ENCODE results near the gene COPS6. TPM values are rescaled to one million over a fixed set of nuclear protein-coding genes. Genes with fewer than 3 reads are reported as not detected.
A peak's percentile ranks its signal among the peaks of the same experiment; 100 is the strongest.

The COPS6 gene
- total RNA-seq, 1 donor from 2014 or later = 83.1 TPM

DNA sequence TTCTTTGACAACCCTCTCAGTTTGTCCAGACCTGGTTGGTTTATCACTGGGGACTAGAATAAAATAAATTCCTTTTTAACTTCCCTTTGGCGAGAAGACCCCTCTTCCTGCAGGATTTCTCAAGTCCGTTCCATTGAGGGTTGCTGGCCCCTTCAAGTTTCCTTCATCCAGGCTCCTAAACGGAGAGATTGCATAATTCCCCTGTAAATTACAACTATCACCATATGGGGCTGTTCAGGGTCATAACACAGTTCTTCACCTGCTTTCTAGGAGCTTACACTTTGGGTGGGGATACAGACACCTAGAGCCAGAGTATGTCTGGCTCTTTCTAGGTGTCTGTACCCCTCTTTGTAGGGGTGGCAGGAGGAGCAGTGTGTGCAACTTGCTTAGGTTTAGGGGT is 3.3 kb upstream of the COPS6 start:
- H3K4me1 Mint-ChIP-seq (ENCODE audit: low read depth) = peaks cover 45% of the 10 kb centered on the region
- no peaks in the 10 kb centered on the region for H3K27me3 Mint-ChIP-seq (ENCODE audit: low read depth)
- no peaks in the 10 kb centered on the region for H3K9me3 Mint-ChIP-seq (ENCODE audit: low read depth)
- peaks cover 6% of the 10 kb centered on the region for H3K36me3 Mint-ChIP-seq (ENCODE audit: low read depth)
- H3K27ac Mint-ChIP-seq (ENCODE audit: unreplicated experiment) = no peak overlapping the region
- TF ChIP-seq, protein P1, sequence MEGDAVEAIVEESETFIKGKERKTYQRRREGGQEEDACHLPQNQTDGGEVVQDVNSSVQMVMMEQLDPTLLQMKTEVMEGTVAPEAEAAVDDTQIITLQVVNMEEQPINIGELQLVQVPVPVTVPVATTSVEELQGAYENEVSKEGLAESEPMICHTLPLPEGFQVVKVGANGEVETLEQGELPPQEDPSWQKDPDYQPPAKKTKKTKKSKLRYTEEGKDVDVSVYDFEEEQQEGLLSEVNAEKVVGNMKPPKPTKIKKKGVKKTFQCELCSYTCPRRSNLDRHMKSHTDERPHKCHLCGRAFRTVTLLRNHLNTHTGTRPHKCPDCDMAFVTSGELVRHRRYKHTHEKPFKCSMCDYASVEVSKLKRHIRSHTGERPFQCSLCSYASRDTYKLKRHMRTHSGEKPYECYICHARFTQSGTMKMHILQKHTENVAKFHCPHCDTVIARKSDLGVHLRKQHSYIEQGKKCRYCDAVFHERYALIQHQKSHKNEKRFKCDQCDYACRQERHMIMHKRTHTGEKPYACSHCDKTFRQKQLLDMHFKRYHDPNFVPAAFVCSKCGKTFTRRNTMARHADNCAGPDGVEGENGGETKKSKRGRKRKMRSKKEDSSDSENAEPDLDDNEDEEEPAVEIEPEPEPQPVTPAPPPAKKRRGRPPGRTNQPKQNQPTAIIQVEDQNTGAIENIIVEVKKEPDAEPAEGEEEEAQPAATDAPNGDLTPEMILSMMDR (IDR thresholded peaks at IDR 0.05) = no peak
- no peak overlapping the region for H3K4me3 Mint-ChIP-seq (ENCODE audit: unreplicated experiment)
- DNase-seq (ENCODE audit: low spot score) = no peak

DNA sequence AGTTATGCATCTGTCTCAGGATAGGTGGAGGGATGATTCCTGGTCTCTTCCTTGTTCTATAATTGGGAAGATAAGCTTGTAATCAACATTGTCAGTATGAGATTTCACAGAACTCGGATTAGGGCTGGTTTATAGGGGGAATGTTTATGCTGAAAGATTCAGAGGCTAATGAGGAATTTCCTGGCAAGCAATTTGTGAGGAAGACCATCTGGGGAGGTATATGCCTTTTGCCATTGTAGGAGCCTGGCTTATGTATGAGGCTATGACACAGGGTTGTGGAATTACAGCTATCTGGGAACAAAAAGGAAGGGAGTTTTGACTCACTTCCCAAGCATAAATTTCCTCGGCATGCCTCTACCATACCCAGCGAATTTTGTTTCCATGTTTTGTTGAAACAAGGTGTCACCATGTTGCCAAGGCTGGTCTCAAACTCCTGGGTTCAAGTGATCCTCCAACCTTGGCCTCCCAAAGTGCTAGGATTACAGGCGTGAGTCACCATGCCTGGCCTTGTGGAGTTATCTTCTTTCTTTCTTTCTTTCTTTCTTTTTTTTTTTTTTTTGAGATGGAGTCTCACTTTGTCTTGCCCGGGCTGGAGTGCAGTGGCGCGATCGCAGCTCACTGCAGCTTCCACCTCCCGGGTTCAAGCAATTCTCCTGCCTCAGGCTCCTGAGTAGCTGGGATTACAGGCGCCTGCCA is 1.6 kb upstream of the COPS6 start:
- H3K27ac Mint-ChIP-seq (ENCODE audit: unreplicated experiment) = peak overlapping the region; percentile 83
- TF ChIP-seq, protein P1 (IDR thresholded peaks at IDR 0.05) = no peak
- DNase-seq (ENCODE audit: low spot score) = no peak
- no peaks in the 10 kb centered on the region for H3K9me3 Mint-ChIP-seq (ENCODE audit: low read depth)
- no peak overlapping the region for H3K4me3 Mint-ChIP-seq (ENCODE audit: unreplicated experiment)
- H3K27me3 Mint-ChIP-seq (ENCODE audit: low read depth) = no peaks in the 10 kb centered on the region
- peaks cover 13% of the 10 kb centered on the region for H3K36me3 Mint-ChIP-seq (ENCODE audit: low read depth)
- peaks cover 38% of the 10 kb centered on the region for H3K4me1 Mint-ChIP-seq (ENCODE audit: low read depth)

DNA sequence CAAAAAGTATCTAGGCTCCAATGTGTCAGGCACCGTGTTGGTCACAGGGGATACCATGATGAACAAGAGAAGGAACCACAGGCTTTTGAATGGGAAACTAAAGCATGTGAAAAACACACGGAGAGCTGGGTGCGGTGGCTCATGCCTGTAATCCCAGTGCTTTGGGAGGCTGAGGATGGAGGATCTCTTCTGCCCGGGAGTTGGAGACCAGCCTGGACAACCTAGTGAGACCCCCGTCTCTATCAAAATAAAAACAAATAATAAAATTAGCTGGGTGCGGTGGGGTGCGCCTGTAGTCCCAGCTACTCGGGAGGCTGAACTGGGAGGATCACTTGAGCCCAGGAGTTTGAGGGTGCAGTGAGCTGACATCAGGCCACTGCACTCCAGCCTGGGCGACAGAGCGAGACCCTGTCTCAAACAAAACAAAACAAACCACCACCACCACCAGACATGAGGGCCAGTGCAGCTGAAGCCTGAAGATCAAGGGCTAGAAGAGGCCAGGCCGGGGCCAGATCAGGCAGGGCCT is 611 bp upstream of the COPS6 start:
- DNase-seq (ENCODE audit: low spot score) = no peak
- no peaks in the 10 kb centered on the region for H3K27me3 Mint-ChIP-seq (ENCODE audit: low read depth)
- peaks cover 31% of the 10 kb centered on the region for H3K4me1 Mint-ChIP-seq (ENCODE audit: low read depth)
- TF ChIP-seq, protein P1 (IDR thresholded peaks at IDR 0.05) = no peak
- no peaks in the 10 kb centered on the region for H3K9me3 Mint-ChIP-seq (ENCODE audit: low read depth)
- H3K27ac Mint-ChIP-seq (ENCODE audit: unreplicated experiment) = peak overlapping the region; percentile 83
- peaks cover 23% of the 10 kb centered on the region for H3K36me3 Mint-ChIP-seq (ENCODE audit: low read depth)
- peak overlapping the region; percentile 92 for H3K4me3 Mint-ChIP-seq (ENCODE audit: unreplicated experiment)

DNA sequence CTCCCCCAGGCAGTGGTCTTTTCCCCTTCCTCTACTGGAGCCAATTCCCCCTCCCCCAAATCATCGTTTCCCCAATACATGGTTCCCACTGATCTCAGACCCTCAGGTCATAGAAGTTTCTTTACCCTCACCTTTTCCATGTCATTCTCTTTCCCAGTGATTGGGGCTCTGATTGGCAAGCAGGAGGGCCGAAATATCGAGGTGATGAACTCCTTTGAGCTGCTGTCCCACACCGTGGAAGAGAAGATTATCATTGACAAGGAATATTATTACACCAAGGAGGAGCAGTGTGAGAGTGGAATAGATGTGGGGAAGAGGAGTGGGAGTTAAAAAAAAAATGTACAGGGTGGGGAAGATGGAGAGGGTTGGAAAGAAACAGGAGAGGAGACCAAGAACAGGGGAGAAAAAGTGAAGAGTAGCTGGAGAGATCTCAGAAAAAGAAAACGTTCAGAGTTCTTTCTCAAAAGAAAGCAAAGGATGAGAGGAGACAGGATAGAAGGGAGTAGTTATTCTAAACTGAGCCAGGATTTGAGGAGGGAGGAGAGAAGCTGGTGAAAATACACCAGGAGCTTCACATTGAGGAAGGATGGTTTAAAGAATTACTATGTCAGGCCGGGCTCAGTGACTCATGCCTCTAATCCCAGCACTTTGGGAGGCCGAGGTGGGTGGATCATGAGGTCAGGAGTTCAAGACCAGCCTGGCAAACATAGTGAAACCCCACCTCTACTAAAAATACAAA is 858 bp downstream of the COPS6 start:
- TF ChIP-seq, protein P1 (IDR thresholded peaks at IDR 0.05) = no peak
- peaks cover 27% of the 10 kb centered on the region for H3K36me3 Mint-ChIP-seq (ENCODE audit: low read depth)
- no peak for DNase-seq (ENCODE audit: low spot score)
- no peaks in the 10 kb centered on the region for H3K9me3 Mint-ChIP-seq (ENCODE audit: low read depth)
- no peaks in the 10 kb centered on the region for H3K27me3 Mint-ChIP-seq (ENCODE audit: low read depth)
- H3K4me1 Mint-ChIP-seq (ENCODE audit: low read depth) = peaks cover 31% of the 10 kb centered on the region
- peak overlapping the region; percentile 83 for H3K27ac Mint-ChIP-seq (ENCODE audit: unreplicated experiment)
- H3K4me3 Mint-ChIP-seq (ENCODE audit: unreplicated experiment) = peak overlapping the region; percentile 92

DNA sequence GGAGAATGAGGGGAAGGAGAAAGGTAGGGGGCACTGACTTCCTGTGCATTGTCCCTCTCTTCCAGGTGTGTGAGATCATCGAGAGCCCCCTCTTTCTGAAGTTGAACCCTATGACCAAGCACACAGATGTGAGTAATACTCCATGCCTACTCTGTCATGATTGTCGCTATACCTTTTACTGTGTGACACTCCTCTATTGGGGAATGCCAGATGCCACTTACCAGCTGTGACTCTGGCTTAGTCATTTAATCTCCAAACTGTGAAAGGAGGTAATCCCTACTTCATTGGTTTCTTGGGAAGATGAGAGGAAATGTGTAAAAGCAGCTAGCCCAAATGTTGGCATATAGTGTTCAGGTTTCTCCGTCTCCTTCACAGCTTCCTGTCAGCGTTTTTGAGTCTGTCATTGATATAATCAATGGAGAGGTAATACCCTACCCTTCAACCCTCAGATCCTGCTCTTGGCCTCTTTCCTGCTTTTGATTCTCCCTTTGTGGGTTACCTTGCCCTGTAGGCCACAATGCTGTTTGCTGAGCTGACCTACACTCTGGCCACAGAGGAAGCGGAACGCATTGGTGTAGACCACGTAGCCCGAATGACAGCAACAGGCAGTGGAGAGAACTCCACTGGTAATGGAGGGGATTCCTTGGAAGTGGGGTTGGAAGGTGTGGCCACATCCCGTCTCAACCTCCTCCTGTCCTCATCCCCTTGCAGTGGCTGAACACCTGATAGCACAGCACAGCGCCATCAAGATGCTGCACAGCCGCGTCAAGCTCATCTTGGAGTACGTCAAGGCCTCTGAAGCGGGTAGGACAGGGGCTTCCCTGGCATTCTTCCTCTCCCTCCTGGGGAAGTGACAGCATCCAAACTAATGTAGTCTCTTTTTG is 2.0 kb downstream of the COPS6 start:
- DNase-seq (ENCODE audit: low spot score) = no peak
- Mint-ChIP-seq H3K27me3 (ENCODE audit: low read depth) (no peaks in the 10 kb centered on the region), H3K9me3 (ENCODE audit: low read depth) (no peaks in the 10 kb centered on the region), H3K27ac (ENCODE audit: unreplicated experiment) (peak overlapping the region; percentile 5), H3K36me3 (ENCODE audit: low read depth) (peaks cover 34% of the 10 kb centered on the region), H3K4me1 (ENCODE audit: low read depth) (peaks cover 31% of the 10 kb centered on the region), H3K4me3 (ENCODE audit: unreplicated experiment) (no peak overlapping the region)
- TF ChIP-seq, protein P1 (IDR thresholded peaks at IDR 0.05) = no peak
